HL-60/S4 (cell line): Measurements from ENCODE around the gene ATXN10.

Source experiments
- in situ Hi-C: fragments of 300-500 bp; cut with MboI; formaldehyde crosslinking; loops from 2 replicates; pipeline ENCODE4 v1.14.3; 2022; ENCODE audit warnings: low sequenced_read_pairs

ATXN10 gene

DNA sequence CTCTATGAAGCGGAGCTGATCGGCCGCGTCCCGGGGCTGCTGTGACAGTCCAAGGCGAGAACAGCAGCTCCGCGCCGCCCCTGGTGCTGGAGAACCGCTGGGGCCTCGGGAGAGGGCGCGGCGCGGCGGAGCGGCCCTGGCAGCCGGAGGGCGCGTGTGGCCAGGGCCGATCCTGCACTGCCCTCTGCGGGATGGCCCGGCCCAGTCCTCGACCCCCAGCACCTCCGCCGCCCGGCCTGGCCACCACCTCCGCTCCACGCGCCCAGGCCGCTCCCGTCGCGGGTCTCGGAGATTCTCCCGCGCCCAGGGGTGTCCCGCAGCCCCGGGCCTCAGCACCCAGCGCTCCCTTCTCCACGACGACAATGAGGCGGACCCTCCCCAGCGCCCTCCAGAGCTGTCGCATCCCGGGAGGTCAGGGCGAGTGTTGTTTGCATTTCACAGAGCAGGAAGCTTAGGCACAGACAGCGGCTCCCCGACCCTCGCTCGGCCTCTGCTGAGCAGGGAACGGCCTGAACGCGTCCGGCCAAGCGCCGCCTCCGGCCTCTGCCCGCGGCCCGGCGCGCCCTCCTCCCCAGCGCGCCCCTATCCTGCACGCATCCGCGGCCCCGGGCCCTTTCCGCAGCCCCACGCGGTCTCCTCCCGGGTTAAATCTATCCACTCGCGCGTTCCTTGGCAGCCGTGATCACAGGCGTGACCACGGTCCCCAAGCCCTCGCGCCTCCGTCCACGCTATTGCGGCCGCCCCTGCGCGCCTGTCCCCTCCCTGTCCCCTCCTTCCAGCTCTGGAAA lies 195.7 kb downstream of the ATXN10 start:
- in situ Hi-C loops, result loop anchor here (25.0 kb wide), 1 partner anchor 245 kb away; no protein-coding TSS in a partner anchor

DNA sequence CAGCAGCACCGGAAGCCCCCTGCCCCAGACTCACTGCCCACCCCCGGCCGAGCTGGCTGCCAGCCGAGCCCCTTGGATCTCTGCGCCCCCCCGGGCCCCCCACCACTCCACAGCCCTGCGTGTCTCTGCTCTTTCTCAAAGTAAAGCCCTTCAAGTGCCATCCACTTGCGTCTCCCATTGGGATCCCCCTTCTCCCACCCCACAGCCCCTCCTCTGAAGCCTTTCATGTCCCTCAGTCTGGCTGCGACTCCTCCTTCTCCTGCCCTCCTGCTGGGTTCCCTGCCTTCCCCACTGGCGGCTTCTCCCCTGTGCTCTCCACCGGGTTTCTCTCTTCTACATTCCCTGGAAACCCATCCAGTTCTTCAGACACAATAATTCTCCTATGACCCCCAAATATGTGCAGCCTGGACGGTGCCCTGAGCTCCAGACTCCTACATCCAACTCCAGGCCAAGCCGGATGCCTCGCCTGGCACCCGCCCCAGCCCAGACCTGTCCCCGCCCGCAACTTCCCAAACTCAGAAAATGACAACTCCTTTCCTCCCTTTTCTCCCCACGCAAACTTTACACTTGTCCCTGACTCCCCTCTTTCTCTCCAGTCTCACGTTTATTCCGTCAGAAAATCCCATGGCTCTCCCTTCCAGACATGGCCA lies 196.4 kb downstream of the ATXN10 start:
- in situ Hi-C loops, result loop anchor here (25.0 kb wide), 1 partner anchor 244 kb away; no protein-coding TSS in a partner anchor

DNA sequence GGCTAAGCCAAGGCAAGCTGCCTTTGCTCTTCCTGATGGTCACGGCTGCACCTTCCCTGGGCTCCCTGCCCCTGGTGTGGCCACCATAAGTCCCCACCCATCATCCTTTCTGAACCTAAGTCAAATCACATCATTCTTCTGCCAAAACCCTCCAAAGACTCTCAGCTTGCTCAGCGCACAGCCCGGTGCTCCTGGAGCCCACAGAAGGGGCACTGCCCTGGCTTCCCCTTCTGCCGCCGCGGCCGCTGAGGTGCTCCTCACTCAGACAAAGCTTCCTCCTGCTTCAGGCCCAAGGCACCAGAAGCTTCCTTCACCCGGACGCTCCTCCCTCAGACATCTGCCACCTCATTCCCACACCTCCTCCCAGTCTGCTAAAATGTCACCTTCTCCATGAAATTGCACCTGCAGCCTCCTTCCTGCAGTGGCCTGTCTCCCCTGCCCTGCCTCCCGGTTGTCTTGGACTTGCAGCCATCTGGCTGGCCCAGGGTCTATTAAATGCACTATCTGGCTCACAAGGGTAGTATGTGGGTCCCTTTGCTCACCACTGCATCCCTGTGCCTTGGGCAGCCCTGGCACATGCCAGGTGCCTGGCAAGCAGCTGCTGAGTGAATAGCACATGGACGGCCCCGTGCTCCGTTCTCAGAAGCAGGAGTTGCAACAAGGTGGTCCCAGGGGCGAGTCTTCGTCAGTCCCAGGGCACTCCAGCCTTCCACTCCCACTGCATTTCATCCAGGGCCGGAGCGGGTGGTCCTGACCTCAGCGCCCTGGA lies 197.1 kb downstream of the ATXN10 start:
- in situ Hi-C loops, result loop anchor here (25.0 kb wide), 1 partner anchor 244 kb away; no protein-coding TSS in a partner anchor

DNA sequence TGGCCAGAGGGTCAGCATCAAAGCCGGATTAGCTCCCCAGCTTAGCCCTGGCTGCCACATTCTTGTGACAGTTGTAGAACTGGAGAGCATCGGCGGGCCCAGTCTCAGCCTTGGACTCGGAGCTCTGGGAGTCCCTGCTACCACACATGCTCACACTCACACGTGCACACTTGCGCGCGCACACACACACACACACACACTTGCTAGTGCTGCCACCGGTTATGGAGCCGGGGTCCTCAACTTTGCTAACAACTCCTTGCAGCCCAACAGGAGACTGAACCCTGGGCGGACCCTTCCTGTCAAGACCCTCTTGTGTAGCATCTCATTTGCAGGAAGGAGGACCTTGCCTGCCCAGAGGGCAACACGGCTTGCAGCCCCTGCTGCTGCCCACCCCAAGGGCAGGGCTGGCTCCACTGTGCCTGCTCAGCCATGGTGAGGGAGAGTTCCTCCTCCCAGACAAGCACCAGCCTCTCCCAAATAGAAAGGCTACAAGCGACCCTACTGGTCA lies 197.8 kb downstream of the ATXN10 start:
- in situ Hi-C loops, result loop anchor here (25.0 kb wide), 1 partner anchor 243 kb away; no protein-coding TSS in a partner anchor

DNA sequence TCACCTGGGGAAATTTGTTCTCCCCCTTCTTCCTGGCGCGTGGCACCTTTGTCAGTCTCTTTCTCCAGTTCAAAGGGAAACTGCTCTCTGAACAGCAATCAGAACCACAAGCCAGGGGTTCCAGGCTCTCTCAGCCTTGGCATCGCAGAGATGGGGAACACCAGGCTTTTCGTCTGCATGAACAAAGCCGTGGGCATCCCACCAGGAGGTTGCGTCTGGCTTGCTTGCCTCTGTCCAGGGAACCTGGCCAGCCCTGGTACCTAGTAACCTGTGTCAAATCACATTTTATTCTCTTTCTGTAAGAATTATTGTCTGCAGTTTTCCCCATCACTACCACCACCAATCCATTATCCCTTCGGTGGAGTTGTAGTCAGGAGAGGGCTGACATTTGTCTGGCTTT lies 198.4 kb downstream of the ATXN10 start:
- in situ Hi-C loops, result loop anchor here (25.0 kb wide), 1 partner anchor 242 kb away; no protein-coding TSS in a partner anchor

DNA sequence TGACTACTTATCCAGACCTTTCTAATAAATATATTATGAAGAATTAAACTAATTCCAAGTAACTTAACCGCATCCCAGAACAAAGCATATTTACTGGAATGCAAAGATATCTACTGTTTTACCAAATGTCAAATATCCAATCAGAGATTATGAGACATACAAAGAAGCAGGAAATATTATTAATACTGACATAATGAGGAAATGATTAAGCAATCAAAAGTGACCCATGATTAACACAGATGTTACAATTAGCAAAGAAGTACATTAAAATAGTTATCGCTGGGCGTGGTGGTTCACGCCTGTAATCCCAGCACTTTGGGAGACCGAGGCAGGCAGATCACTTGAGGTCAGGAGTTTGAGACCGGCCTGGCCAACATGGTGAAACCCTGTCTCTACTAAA lies 200.1 kb downstream of the ATXN10 start:
- in situ Hi-C loops, result loop anchor here (25.0 kb wide), 1 partner anchor 241 kb away; no protein-coding TSS in a partner anchor

DNA sequence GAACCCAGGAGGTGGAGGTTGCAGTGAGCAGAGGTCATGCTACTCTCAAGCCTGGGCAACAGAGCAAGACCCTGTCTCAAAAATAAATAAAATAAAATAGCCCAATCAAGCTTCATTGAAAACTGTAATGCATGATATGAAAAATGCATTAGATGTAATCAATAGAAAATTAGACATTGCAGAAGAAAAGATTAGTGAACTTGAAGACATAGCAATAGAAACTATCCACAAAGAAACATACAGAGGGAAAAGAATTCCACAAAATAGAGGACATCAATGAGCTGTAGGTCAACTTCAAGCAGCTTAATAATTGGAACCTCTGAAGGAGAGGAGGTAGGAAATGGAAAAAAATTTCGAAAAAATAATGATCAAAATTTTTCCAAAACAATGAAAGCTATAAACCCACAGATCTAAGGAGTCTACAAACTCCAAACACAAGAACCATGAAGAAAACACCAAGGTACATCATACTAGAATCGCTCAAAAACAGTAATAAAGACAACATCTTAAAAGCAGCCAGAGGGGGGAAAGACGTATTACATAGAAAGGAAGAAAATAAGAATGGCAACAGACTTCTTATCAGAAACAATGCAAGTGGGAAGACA lies 201.1 kb downstream of the ATXN10 start:
- in situ Hi-C loops, result loop anchor here (25.0 kb wide), 1 partner anchor 240 kb away; no protein-coding TSS in a partner anchor

DNA sequence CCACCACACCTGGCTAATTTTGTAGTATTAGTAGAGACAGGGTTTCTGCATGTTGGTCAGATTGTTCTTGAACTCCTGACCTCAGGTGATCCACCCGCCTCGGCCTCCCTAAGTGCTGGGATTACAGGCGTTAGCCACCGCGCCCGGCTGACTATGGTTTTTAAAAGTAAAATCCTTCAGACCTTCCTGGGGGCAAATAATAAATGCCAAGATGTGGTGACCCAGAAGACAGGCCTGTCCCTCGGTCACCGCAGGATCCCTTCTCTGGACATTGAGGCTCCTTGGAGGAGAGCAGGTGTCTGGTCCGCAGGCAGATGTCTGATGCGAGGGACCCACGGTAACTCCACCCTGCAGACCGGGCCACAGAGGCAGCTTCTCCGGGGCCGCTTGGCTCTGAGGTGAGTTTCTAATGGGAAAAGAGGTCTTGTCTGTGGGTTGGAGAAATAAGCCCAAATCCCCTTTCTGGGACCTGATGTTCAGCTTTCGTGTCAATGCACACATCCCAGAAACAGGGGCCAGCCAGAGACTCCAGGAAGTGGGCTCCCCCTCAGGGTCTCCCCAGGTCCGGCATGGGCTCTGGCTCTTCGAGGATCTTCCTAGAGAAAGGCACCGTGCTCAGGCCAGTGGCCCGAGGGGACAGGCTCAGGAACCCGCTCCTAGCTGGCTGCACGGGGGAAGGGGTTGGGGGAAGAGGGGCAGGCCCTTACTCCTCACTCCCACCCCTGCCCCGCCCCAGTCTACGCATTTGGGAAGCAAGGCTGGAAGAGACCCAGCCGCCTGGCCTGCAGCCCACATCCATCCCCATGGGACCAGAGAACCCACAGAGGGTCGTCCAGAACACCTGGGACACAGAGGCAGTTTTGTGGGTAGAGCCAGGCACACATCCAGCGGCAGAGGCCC lies 204.8 kb downstream of the ATXN10 start:
- in situ Hi-C loops, result no loop called here

DNA sequence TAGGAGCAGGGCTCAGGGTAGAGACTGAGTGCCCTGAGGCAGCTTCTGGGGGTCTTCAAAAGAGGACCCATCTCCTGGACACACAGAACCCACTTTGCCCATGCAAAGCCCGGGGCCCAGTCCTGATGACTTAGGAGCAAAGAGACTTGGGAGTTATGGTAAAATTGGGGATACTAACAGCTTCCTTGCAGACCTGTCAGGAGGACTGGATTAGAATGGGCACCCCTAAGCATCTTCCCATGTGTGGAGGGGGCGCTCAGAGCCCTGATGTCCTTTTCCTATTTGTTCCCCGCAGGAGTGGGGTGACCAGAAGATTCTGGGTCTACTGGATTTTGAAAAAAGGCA lies 205.4 kb downstream of the ATXN10 start:
- in situ Hi-C loops, result no loop called here

DNA sequence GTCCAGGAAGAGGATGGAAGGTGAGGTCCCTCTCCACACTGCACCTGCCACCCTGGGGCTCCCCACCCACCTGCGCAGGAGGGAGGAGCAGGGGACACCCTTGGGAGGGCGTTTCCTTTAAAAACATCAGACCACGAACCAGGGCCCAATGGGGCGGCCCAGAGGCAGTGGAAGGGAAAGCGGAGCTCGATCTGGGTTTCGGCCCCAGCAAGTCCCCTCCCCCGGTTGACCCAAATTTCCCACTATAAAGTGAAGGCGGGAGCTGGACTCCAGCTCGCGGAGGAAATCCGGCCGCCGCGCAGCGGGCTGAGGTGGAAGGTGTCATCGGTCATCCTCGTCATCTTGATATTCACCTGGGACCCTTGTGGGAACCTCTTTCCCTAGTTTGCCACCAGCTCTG lies 206.0 kb downstream of the ATXN10 start:
- in situ Hi-C loops, result no loop called here

DNA sequence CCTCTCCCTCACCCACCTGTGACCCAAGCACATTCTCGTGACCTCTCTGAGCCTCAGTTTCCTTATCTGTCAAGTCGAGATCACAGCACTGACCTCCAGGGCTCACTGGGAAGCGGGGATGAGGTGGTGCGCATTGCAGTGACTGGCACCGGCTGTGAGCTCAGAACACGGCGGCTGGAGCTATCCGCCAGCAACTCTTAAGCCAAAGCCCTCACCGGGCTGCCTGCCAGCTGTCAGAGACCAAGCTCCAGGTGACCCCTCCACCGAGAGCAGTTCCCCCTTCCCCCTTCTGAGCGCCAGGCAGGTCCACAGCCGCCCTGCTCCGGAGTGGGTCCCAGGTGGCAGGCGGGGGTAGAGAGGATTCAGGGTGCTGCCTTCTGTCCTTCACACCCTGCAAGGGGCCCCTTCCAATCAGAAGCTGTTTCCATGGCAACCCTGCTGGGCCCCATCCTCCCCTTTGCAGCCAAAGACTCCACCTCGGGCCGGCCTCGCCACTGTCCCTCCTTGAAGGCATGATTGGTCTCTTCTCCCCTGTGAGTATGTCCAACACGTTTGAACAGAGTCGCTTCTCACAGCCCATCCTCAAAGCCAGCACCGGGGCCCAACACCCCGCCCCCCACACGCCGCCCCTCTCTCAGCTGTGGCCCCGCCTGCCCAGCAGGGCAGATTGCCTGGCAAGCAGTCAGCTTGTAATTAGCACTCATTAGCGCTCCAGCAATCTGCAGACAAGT lies 206.6 kb downstream of the ATXN10 start:
- in situ Hi-C loops, result no loop called here

DNA sequence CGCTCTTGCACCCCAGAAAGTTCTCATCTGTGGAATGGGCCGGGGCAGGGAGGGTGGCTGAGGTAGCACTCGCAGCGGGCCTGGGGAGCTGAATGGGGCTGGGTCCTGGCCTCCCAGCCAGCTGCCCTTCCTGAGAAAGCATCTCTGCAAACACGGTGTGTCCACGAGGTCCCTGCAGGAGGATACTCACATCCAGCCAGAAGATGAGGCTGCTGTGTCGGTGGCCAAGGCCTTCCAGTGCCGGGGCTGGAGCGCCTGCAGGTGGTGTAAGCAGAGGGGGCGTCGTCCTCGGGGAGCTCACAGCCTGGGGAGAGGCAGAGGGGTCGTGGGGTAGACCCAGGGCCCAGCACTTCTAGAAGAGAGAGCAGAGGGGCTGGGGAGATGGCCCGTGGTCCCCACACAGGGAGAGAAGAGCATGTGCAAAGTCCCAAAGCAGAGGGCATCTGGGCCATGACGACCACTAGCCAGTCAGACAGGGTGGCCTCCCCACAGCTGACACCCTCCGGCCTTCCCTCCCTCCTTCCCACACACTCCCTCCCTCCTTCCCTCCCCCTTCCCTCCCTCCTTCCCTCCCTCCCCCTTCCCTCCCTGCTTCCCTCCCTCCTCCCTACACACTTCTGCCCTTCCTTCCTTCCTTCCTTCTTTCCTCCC lies 207.4 kb downstream of the ATXN10 start:
- in situ Hi-C loops, result no loop called here

DNA sequence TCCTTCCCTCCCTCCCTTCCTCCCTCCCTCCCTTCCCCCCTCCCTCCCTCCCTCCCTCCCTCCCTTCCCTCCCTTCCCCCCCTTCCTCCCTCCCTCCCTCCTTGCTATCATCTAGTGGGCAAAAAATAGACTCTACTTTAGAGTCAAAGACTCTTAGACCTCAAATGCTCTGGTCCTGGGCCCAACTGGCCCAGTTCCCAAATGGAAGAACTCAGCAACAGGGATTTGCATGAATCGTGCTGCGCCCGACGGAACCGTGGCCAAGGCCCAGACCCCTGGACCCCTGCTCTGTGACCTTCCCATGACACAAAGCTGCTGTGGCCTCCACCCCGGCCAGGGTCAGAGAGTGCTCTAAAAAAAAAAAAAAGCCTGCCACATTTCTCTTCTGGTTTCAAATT lies 207.9 kb downstream of the ATXN10 start:
- in situ Hi-C loops, result no loop called here

DNA sequence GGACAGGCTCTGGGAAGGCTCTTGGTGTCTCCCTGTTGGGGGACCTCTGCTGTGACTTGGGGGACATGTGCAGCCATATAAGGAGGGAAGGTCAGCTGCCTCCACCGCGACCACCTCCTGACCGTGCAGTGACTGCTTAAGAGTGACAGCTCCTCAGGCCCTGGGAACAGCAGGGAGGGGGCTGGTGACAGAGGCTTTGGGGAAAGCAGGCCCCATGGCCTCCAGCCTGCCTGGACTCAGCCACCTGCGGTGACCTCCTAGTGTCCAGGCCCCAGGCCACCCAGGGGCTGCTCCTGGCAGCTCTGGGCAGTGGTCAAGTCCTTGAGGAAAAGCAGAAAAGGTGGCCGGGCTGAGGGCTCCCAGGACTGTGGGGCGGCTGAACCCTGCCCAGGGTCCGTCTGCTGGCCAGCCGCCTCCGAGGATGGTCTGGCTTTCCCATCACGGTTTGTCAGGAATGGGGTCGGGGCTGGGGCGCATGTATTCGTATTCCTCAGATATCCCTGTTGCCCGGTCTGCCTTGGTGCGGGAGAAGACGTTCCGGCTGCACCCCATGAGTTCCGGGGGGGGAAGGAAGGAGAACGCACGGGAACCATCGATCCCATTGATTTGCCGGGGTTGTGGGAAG lies 208.6 kb downstream of the ATXN10 start:
- in situ Hi-C loops, result no loop called here

DNA sequence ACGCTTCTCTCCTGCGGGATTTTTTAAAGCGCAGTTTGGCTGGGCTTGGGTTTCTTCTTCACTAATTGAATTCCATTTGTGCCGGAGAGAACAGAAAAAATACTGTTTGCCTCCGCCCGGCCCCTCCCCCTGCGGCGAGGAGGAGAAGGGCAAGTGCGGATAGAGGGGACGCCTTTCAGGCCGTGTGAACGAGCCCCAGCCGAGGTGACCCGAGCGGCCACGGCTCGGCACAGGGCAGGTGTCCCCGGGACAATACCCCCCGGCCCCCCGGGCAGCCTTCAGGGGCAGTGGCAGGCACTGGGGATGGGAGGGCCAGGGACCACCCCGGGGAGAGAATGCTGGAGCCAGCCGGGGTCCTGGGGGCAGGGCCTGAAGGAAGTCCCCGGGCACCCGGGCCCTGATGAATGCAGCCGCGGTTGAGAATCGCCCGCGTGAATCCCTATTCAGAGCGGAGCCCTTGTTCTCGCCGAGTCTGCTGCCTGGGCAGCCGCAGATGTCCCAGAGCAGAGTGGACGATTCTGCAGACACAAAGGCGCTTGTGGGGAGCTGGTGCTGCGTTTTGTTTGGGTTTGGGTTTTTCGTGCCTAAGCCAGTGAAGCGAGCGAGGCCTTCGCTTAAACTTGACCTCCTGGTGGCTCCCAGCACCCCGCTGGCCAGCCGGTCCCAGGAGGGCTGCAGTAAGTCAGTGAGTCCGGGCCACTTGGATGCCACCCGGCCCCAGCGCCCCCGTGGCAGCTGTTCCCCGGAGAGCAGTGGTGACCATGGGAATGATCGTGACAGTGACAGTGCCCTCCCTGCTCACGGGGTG lies 209.3 kb downstream of the ATXN10 start:
- in situ Hi-C loops, result no loop called here

DNA sequence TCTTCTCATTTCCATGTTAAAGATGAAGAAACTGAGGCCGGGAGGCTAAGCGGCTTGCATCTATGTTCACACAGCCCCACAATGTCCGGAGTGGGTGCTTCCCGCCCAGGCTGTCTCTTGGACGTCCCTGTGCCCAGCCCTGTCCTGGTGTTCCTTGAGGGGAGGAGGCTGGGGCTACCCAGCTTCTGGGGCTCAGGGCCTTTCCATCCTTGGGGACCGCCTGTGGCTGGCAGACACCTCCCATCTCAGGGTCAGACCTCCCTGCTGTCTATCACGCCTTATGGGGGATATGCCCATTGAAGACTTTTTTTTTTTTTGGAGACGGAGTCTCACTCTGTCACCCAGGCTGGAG lies 209.9 kb downstream of the ATXN10 start:
- in situ Hi-C loops, result no loop called here
